Epithelial cell of proximal tubule (primary cell): Measurements from ENCODE around the gene PYCARD. TPM values are rescaled to one million over a fixed set of nuclear protein-coding genes. Genes with fewer than 3 reads are reported as not detected.

ENCODE experiments used
- DNase-seq: peaks from one replicate; pipeline ENCODE4 v3.0.0-alpha.2; 2011; ENCODE audit warnings: low read depth
- H3K4me3 ChIP-seq: 2 replicates; pipeline ENCODE4 v1.5.1; 2011; ENCODE audit warnings: low read depth, mild to moderate bottlenecking, low read length
- CTCF ChIP-seq: conservative IDR thresholded peaks from 2 replicates; pipeline ENCODE4 v1.5.1; 2012; ENCODE audit warnings: low read depth, mild to moderate bottlenecking, low read length
- total RNA-seq: library from RNA; depleted of rRNA; stranded (reverse); fragments of >200 nt; gene quantifications from 2 replicates; pipeline ENCODE4 v1.2.3, GENCODE V29; 2015

Gene PYCARD
- total RNA-seq, 1 donor from 2014 or later, result 43.5 TPM

GRCh38 chr16:31194898-31195297, 7.7 kb downstream of the PYCARD start:
- no peak for DNase-seq
- TF ChIP-seq CTCF, result no peak
- H3K4me3 ChIP-seq, result no peak overlapping the region

GRCh38 chr16:31193874-31194273, 8.7 kb downstream of the PYCARD start:
- H3K4me3 ChIP-seq, result no peak overlapping the region
- no peak for TF ChIP-seq CTCF
- no peak for DNase-seq

- no peak overlapping the region for H3K4me3 ChIP-seq
- TF ChIP-seq CTCF, result no peak
- no peak for DNase-seq
Observed at GRCh38 chr16:31192856-31193642, 9.5 kb downstream of the PYCARD start.

- TF ChIP-seq CTCF, result no peak
- H3K4me3 ChIP-seq, result no peak overlapping the region
- DNase-seq, result no peak
Observed at GRCh38 chr16:31191697-31192428, 10.7 kb downstream of the PYCARD start.

- no peak overlapping the region for H3K4me3 ChIP-seq
- TF ChIP-seq CTCF, result no peak
- no peak for DNase-seq
Observed at GRCh38 chr16:31190818-31191444, 11.6 kb downstream of the PYCARD start.

- no peak for TF ChIP-seq CTCF
- H3K4me3 ChIP-seq, result no peak overlapping the region
- no peak for DNase-seq
Observed at GRCh38 chr16:31190061-31190460, 12.5 kb downstream of the PYCARD start.
